RPMI7951 (cell line): Measurements from ENCODE around the gene PRKG1. TPM values are rescaled to one million over a fixed set of nuclear protein-coding genes. Genes with fewer than 3 reads are reported as not detected.
"Not testable (repeated sequence)": the region's sequence is repeated elsewhere in the genome, so short reads cannot be mapped to it uniquely, and the experiment has no call there.

Experiments used
- DNase-seq: peaks from one replicate; pipeline ENCODE4 v3.0.0-alpha.2; 2012; ENCODE audit warnings: low read depth
- total RNA-seq: library from RNA; depleted of rRNA; stranded (reverse); fragments of >200 nt; shearing (Covaris generic); gene quantifications from 2 replicates; pipeline ENCODE4 v1.2.3, GENCODE V29; 2014

The PRKG1 gene
- total RNA-seq, 1 experiment from 2014 or later = 0.12 TPM

DNA sequence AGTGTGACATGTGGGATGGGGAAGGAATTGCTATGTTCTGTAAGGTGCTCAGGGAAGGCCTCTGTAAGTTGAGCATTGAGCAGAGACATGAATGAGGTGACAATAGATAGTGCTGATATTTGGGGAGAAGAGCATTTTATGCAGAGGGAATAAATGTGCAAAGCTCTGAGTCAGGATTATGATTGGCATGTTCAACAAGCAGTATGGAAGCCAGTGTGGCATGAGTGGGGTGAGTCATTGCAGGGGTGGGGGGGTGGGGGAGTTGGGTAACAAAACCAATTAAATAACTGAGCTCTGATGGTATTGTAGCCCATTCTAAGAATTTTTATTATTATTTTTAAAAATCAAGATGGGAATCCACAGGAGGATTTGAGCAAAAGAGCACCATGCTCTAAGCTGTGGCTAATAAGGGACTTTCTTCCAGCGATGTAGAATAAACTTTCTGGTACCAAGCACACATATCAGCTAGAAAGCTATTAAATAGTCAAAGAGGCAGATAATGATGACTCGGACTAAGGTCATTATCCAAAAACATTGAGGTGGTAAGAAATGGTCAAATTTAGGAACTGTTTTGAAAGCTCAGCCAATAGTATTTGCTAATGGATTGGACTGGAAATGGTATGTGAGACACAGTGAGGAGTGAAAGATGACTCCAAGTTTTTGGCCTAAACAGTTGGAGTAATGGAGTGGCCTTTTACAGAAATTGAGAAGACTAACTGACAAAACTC is 96.4 kb downstream of the PRKG1 start:
- no peak for DNase-seq

DNA sequence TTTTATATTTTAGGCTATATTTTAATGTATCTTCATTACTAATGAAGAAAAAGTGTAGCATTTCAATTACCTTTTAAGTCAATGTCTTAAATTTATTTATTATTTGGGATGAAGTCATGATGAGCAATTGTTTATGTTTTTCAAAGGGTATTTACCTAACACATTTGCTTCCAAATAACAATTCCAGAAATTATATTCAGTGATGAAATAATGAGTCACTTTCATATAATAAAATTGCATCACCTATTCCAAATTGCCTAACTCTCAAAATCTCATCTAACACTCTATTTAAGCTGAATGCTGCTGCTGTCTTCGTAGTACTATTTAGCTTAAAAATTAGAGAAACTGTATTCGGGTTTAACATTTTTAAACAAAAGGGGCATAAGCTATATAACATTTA is 97.7 kb downstream of the PRKG1 start:
- DNase-seq = no peak

DNA sequence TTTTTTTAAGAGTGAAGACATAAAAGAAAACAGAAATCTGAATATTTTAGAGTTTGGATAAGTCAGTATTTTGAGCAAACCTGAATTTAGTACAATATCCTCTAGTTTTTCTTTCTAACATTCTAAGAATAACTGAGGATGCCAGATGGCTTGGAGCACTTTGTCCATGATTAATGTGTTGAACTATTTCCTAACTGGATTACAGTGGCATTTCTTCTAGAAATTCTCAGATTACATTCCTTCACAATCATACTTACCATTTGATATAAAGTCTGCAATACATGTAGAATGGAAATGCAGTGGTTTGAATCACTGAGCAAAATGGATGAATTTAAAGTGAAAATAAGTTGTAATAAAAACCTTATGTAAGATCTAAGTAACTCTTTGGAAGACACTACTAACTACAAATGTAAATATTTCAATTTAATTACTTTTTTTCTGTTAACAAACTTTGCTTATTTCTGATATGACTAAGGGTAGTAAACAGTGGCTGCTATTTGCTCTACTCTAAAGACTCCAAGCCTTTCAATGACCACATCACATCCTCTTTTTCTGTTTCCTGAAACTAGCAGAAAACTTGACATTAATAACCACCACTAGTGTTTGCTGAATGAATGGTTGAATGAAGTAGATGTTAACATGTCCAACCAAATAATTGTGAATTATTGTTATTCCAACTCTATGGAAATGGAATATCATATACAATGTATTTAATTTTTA is 102.8 kb downstream of the PRKG1 start:
- DNase-seq = no peak

GRCh38 chr10:51178634-51179033 is 104.3 kb downstream of the PRKG1 start:
- DNase-seq = no peak

- no peak for DNase-seq
Measured at GRCh38 chr10:51180141-51180540, 105.9 kb downstream of the PRKG1 start.

DNA sequence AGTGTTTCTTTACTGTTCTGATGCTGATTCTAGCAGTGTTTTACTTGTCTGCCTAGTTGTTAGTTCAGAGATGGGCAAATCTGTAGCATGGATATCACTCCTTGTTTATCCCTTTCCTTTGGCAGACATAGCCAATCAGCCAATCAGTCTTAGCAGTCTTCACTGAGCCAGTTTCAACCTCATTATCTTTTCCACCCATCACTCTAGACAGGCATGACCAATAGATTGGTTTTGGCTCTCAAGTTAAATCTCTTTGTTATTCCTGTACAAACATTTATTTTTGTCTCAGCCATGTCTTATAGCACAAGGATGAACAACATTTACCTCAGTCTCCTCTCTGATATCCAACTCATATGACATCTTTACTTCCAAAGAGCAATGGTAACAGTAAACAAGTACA is 109.5 kb downstream of the PRKG1 start:
- DNase-seq = no peak

GRCh38 chr10:51186361-51186760 is 112.1 kb downstream of the PRKG1 start:
- DNase-seq = no peak

DNA sequence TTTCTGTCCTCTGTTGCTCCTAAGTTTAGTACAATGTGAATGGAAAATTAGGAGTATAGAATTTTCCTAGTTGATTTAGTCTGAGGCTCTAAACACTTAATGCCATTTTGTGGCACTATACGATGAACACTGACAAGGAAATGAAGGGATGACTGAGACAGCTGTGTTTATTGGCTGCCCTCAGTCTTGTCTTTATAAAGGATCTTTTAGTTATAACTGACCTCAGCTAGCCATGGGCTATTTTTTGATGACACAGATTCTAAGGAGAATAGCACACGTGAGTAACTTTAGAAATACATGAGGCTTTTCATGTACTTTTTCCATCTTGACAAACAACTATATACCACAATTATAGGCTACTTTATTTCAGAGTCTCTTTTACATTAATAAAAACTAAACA is 113.7 kb downstream of the PRKG1 start:
- peak; percentile 11 for DNase-seq

DNA sequence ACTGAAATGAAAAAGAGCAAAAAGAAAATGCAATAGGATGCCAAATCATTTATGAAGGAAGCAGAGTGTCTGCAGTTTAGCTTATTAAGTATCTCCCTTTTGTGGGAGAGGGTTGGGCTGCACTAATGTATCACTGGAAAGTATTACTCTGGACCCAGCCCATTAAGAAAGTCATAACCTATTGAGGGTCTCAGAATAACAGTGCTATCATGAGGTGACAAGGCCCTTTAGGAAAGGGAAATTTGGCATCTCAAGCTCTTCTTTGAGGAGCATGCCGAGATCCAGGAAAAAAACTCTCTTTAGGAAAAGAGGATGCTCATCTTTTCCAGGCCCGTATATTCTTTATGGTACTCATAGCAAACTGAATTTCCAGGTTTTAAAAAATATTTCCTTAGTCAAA is 114.6 kb downstream of the PRKG1 start:
- no peak for DNase-seq

GRCh38 chr10:51196508-51197175 is 122.4 kb downstream of the PRKG1 start:
- DNase-seq = no peak

DNA sequence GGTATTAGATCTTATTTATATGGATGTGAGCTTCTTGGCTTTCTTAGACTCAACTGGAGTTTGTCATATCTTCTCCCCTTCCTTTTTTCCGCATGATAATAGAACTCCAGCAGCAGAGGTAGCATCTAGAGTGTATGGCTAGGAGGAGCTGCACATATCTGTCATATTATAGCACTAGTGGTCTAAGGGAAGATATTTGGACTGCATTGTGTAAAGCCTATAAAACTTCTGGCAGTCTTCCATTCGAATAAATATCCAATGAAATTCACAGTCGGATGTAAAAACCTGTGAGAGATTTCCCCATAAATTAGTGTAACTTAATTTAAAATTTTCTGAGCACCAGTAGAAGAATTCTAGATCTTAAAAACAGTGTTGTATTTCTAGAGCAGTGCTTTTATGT is 123.9 kb downstream of the PRKG1 start:
- DNase-seq = no peak

DNA sequence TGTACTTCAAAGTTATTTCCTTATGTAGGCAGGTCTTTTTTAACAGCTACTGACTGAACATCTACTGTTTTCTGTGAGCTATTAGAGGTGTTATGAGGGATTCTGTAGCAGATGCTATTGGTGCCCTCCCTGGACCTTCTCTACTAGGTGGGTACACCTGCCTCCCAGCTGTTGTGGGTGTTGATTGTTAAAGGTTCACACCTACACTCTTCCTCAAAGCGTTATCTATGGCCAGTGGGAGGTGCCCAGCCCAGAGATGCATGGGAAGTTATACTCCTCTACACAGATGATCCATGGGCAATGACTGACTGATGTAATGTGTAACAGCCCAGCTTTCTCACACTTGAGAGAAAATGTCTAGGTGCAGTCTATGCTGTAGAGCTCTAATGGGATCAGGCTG is 127.7 kb downstream of the PRKG1 start:
- no peak for DNase-seq

DNA sequence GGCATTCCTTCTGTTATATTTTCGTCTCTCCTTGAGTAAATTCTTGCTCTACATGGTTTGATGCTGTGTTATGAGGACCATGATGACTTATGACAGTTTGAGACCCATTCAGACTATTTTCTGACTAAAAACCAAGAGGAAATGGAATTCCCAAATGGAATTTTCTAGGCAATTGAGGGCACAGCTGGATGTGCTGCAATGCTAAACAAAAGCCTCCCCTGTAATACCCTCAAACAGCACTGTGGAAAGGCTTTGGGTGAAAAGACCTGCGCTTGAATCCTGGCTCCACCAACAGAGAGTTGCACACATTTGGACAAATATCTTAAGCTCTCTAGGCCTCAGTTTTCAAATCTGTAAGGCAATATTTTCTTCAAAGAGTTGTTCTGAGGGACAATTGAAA is 129.1 kb downstream of the PRKG1 start:
- no peak for DNase-seq

DNA sequence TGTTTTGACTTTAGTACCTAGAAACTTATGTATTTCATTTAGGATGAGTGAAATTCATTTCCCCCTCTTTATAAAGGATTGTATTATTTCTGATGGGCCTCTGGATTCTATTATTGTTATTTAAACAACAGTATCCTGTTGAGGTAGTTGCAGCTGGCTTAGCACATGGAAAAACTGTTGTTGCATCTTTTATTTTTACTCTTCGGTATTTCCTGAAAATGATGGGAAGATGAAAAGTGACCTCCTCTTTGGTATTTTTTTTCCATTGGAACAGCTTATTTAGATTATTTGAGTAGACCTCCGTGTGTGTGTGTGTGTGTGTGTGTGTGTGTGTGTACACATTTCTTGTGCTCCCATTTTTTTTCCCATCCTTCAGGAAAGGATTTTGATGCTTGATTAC is 129.8 kb downstream of the PRKG1 start:
- no peak for DNase-seq

DNA sequence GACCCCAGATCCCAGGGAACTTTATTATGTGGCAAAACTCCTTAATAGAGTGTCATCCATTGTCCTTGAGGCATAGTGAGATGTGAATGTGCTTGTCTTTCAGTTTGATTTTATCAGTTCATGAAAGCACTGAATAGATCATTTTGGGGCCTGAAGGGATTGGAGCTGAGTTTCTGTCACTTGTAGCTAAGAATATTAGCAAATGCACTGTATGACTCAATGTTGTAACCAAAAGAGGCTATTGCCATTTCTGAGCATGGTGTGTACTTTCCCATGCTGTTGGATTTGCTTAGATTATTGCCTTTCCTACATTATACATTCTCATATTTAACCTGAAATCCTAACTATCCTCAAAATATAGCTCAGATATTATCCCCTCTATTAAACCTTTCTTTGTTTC is 130.4 kb downstream of the PRKG1 start:
- DNase-seq = no peak

DNA sequence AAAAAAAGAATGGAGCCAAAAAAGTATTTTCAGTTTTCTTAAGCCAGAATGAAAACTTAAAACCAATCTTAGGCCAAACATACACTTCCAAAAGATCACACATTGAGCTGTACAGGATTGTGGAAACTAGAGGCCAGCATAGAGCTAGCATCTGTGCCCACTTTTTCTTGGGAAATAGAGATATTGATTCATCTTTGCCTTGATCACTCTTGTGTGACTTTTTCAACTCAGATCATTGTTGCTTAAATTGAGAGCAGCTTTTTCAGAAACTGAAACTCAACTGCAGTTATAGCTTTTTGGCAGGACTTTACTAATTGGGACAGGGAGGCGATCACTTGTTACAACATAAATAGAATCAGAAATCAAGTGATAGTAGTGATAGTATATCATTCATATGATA is 132.2 kb downstream of the PRKG1 start:
- no peak for DNase-seq

GRCh38 chr10:51212937-51213336 is 138.7 kb downstream of the PRKG1 start:
- not testable (repeated sequence) for DNase-seq

GRCh38 chr10:51214207-51215196 is 140.2 kb downstream of the PRKG1 start:
- DNase-seq = no peak

DNA sequence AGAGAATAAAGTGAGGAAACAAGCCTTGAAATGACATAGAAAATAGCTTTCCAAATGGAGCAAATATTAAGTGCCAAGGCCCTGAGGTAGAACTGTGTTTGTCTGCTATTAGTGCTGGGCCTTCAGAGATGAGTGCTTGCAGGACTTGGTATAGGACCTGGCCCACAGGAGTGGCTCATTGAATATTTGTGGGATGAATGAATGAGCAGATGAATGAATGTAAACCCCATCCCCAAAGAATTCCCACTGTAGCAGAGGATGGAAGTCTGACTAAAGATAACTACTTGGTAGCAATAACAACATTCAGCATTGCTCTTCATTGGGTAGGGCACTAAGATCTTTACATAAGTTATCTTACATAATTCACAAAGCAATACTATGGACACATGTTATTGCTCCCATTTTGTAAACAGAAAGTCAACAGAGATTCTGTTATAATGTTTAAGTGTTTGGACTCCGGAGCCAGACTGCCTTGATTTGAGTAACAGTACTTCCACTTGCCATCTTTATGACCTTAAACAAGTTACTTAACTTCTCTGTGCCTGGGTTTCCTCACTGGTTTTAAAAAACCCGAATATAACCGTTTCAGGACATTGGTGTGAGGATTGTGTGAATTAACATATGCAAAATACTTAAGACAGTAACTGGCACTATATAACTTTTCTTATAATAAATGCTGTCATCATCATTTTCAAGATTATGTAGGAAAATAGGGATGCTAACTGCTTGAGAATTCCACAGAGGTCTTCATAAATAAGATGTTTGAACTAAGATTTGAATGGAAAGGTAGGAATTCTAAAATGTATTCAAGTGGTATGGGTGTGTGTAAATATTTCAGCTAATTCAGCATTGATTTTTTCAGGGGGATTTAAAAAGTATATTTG is 141.9 kb downstream of the PRKG1 start:
- DNase-seq = no peak

DNA sequence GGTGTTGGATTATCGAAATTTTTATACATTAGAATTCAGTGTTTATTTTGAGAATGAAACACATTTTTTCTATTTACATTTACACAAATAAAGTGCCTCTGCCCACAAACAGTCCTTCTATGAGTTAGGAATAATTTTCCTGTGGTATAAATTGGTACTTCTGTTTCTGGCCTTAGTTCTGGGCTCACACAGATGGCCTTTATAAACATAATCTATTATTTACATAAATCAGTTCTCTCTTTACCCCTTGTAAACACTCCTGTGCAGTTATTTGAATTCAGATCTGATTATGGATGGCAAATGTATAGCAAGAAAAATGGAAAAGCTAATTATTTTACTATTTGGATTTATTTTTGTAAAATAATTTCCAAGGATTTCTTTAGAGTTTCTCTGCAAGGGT is 143.2 kb downstream of the PRKG1 start:
- DNase-seq = no peak

DNA sequence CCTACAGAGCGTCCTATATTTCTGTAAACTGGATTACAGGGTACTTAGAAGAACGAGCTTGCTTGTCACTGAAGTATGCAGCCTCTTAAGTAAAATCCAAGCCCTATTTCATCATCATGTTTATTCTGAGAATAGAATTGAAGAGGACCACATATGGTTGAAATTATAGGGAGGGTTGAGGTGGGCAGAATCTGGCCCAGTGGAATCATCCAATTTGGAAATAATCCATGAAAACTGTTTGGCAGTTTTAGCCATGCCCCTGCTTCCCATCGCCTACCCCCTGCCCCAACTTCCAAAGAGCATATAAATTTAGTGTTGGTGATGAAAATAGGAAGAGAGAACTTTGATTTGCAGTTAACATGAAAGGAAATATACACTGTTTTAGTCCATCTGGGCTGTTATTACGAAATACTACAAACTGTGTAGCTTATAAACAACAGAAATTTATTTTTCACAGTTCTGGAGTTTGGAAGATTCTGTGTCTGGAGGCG is 150.4 kb downstream of the PRKG1 start:
- DNase-seq = peak; percentile 6
